ENCODE data around the gene KL. TPM values are rescaled to one million over a fixed set of nuclear protein-coding genes. Genes with fewer than 3 reads are reported as not detected.

KL gene
- total and polyA plus RNA-seq, 2 experiments from 2014 or later, result 0.03 TPM; not detected in 1

- ATAC-seq (no peak), DNase-seq (ENCODE audit: low spot score) (no peak)
- no peaks in the 10 kb centered on the region for H3K79me2 ChIP-seq (replicated peaks; ENCODE audit: insufficient read depth)
- no peak overlapping the region for H2AFZ ChIP-seq
- H3K27ac Mint-ChIP-seq, result no peak overlapping the region
- no peaks in the 10 kb centered on the region for H3K36me3 ChIP-seq (ENCODE audit: insufficient read depth)
- H3K4me2 ChIP-seq, result no peak overlapping the region
- H3K4me1 ChIP-seq (ENCODE audit: insufficient read depth), result no peaks in the 10 kb centered on the region
- H3K9me3 Mint-ChIP-seq, result no peaks in the 10 kb centered on the region
- no peak overlapping the region for H3K4me3 ChIP-seq
- no peaks in the 10 kb centered on the region for H3F3A ChIP-seq (replicated peaks; ENCODE audit: low read depth)
- no peak overlapping the region for H3K4me3 Mint-ChIP-seq
- H3K27ac ChIP-seq (ENCODE audit: low read depth), result no peak overlapping the region
- TF ChIP-seq, protein P1, sequence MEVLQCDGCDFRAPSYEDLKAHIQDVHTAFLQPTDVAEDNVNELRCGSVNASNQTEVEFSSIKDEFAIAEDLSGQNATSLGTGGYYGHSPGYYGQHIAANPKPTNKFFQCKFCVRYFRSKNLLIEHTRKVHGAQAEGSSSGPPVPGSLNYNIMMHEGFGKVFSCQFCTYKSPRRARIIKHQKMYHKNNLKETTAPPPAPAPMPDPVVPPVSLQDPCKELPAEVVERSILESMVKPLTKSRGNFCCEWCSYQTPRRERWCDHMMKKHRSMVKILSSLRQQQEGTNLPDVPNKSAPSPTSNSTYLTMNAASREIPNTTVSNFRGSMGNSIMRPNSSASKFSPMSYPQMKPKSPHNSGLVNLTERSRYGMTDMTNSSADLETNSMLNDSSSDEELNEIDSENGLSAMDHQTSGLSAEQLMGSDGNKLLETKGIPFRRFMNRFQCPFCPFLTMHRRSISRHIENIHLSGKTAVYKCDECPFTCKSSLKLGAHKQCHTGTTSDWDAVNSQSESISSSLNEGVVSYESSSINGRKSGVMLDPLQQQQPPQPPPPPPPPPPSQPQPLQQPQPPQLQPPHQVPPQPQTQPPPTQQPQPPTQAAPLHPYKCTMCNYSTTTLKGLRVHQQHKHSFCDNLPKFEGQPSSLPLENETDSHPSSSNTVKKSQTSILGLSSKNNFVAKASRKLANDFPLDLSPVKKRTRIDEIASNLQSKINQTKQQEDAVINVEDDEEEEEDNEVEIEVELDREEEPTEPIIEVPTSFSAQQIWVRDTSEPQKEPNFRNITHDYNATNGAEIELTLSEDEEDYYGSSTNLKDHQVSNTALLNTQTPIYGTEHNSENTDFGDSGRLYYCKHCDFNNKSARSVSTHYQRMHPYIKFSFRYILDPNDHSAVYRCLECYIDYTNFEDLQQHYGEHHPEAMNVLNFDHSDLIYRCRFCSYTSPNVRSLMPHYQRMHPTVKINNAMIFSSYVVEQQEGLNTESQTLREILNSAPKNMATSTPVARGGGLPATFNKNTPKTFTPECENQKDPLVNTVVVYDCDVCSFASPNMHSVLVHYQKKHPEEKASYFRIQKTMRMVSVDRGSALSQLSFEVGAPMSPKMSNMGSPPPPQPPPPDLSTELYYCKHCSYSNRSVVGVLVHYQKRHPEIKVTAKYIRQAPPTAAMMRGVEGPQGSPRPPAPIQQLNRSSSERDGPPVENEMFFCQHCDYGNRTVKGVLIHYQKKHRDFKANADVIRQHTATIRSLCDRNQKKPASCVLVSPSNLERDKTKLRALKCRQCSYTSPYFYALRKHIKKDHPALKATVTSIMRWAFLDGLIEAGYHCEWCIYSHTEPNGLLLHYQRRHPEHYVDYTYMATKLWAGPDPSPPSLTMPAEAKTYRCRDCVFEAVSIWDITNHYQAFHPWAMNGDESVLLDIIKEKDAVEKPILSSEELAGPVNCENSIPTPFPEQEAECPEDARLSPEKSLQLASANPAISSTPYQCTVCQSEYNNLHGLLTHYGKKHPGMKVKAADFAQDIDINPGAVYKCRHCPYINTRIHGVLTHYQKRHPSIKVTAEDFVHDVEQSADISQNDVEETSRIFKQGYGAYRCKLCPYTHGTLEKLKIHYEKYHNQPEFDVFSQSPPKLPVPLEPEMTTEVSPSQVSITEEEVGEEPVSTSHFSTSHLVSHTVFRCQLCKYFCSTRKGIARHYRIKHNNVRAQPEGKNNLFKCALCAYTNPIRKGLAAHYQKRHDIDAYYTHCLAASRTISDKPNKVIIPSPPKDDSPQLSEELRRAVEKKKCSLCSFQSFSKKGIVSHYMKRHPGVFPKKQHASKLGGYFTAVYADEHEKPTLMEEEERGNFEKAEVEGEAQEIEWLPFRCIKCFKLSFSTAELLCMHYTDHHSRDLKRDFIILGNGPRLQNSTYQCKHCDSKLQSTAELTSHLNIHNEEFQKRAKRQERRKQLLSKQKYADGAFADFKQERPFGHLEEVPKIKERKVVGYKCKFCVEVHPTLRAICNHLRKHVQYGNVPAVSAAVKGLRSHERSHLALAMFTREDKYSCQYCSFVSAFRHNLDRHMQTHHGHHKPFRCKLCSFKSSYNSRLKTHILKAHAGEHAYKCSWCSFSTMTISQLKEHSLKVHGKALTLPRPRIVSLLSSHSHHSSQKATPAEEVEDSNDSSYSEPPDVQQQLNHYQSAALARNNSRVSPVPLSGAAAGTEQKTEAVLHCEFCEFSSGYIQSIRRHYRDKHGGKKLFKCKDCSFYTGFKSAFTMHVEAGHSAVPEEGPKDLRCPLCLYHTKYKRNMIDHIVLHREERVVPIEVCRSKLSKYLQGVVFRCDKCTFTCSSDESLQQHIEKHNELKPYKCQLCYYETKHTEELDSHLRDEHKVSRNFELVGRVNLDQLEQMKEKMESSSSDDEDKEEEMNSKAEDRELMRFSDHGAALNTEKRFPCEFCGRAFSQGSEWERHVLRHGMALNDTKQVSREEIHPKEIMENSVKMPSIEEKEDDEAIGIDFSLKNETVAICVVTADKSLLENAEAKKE (CRISPR knock-in tag; IDR thresholded peaks at IDR 0.05), result no peak
- TF ChIP-seq STAT1 (IDR thresholded peaks at IDR 0.05; ENCODE audit: unreplicated experiment), result no peak
- H3K27me3 ChIP-seq (ENCODE audit: insufficient read depth), result no peaks in the 10 kb centered on the region
- no peaks in the 10 kb centered on the region for H3K27me3 Mint-ChIP-seq (ENCODE audit: insufficient read depth, low read depth, poor library complexity)
- H3K9me2 ChIP-seq (ENCODE audit: insufficient read depth), result 0 out of 2 replicates have a peak, but pooled peaks cover 3% of the 10 kb centered on the region
- H3K36me3 Mint-ChIP-seq (ENCODE audit: low read depth), result no peaks in the 10 kb centered on the region
- no peaks in the 10 kb centered on the region for H3K4me1 Mint-ChIP-seq
- no peaks in the 10 kb centered on the region for H4K20me1 ChIP-seq (replicated peaks; ENCODE audit: insufficient read depth)
These were observed 35.4 kb downstream of the KL start for GRCh38 chr13:33051632-33052031.

DNA sequence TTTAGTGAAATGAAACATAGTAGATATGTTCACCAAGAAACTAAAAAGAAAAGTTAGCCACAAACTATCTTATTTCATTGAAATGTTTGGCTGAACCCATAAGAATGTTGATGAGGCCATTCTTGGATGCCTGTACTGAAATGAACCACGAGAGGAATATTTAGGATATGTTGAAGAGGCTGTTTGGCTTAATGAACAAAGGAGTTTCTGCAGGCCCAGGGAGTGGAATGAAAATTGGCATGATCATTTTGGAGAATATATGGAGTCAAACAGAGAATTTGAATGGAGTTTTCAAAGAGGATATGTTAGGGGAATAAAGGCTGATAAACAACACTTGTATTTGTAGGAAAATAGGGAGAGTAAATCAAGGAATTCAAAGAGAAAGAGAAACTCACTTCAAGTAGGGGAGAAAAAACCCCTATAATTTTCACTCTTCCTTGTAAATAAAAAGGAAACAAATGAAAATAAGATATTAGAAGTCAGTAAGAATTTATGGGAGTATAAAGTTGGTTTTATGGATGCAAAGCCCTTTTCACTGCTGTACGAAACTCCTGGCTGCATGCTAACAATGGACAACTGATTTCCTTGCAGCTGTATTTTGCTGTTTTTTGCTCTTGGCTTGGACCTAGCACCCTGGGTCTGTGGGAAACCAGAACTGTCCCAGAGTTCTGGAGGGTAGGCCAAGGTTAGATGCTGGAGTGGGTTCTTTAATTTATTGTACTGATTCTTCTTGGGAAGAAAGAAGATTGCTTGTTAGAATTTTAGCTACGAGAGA lies 36.5 kb downstream of the KL start:
- H3K4me1 ChIP-seq (ENCODE audit: insufficient read depth), result no peaks in the 10 kb centered on the region
- ATAC-seq, result no peak
- H3K27me3 ChIP-seq (ENCODE audit: insufficient read depth), result no peaks in the 10 kb centered on the region
- no peaks in the 10 kb centered on the region for H3K36me3 Mint-ChIP-seq (ENCODE audit: low read depth)
- H3K4me2 ChIP-seq, result no peak overlapping the region
- H3F3A ChIP-seq (replicated peaks; ENCODE audit: low read depth), result no peaks in the 10 kb centered on the region
- no peaks in the 10 kb centered on the region for H4K20me1 ChIP-seq (replicated peaks; ENCODE audit: insufficient read depth)
- no peak overlapping the region for H3K4me3 ChIP-seq
- 0 out of 2 replicates have a peak, but pooled peaks cover 3% of the 10 kb centered on the region for H3K9me2 ChIP-seq (ENCODE audit: insufficient read depth)
- H3K4me3 Mint-ChIP-seq, result no peak overlapping the region
- H2AFZ ChIP-seq, result no peak overlapping the region
- no peak for DNase-seq (ENCODE audit: low spot score)
- H3K36me3 ChIP-seq (ENCODE audit: insufficient read depth), result no peaks in the 10 kb centered on the region
- H3K9me3 Mint-ChIP-seq, result no peaks in the 10 kb centered on the region
- H3K27ac Mint-ChIP-seq, result no peak overlapping the region
- H3K27ac ChIP-seq (ENCODE audit: low read depth), result no peak overlapping the region
- H3K79me2 ChIP-seq (replicated peaks; ENCODE audit: insufficient read depth), result no peaks in the 10 kb centered on the region
- no peaks in the 10 kb centered on the region for H3K4me1 Mint-ChIP-seq
- H3K27me3 Mint-ChIP-seq (ENCODE audit: insufficient read depth, low read depth, poor library complexity), result no peaks in the 10 kb centered on the region
- TF ChIP-seq NANOG (IDR thresholded peaks at IDR 0.05; ENCODE audit: borderline replicate concordance), result no peak
- TF ChIP-seq EZH2phosphoT487 (IDR thresholded peaks at IDR 0.05; ENCODE audit: unreplicated experiment), result no peak
- TF ChIP-seq JUNB (IDR thresholded peaks at IDR 0.05; ENCODE audit: unreplicated experiment), result no peak
- TF ChIP-seq CTCF (conservative IDR thresholded peaks at IDR 0.05; ENCODE audit: low read depth in 2 of 2), result no peak
- no peak for TF ChIP-seq EZH2 (IDR thresholded peaks at IDR 0.05; ENCODE audit: low read depth, unreplicated experiment)
- TF ChIP-seq ETS1 (IDR thresholded peaks at IDR 0.05), result no peak
- TF ChIP-seq STAT1 (IDR thresholded peaks at IDR 0.05; ENCODE audit: unreplicated experiment), result no peak
- TF ChIP-seq POLR2AphosphoS5 (IDR thresholded peaks at IDR 0.05; ENCODE audit: low read depth), result no peak
- no peak for TF ChIP-seq CREB1 (CRISPR knock-in tag; IDR thresholded peaks at IDR 0.05; ENCODE audit: low read depth)
- TF ChIP-seq ZNF114 (CRISPR knock-in tag; IDR thresholded peaks at IDR 0.05), result no peak
